MCF 10A (cell line): ENCODE results near the gene ZNF710. TPM values are rescaled to one million over a fixed set of nuclear protein-coding genes. Genes with fewer than 3 reads are reported as not detected.

Experiments used
- BruUV-seq: library from RNA; stranded (reverse); fragments of 400-500 nt; replicated peaks from 2 replicates; lab custom pipeline; 2021; lab: Mats Ljungman, UMichigan
- CTCF ChIA-PET: fragments of 300-600 bp; sonication (Branson Sonifier 250); formaldehyde crosslinking; extraction: SDS; loops from one replicate; lab custom pipeline; 2021; ENCODE audit warnings: antibody characterized with exemption, inconsistent platforms; lab: Yijun Ruan, JAX
- POLR2A ChIA-PET: fragments of 300-600, 350-650 bp; sonication (Branson Sonifier 250); formaldehyde crosslinking; extraction: SDS; loops from one replicate; lab custom pipeline; 2020; ENCODE audit warnings: antibody characterized with exemption, inconsistent platforms; lab: Yijun Ruan, JAX
- DNase-seq: peaks from one replicate; pipeline ENCODE4 v3.0.0-alpha.2; 2018; ENCODE audit not compliant: unreplicated experiment
- H3K27ac Mint-ChIP-seq: one replicate; pipeline ENCODE4 v1.8.0; 2022; ENCODE audit warnings: mild to moderate bottlenecking, low read depth, mixed read lengths; ENCODE audit not compliant: unreplicated experiment
- H3K27me3 Mint-ChIP-seq: one replicate; pipeline ENCODE4 v1.8.0; 2022; ENCODE audit warnings: mixed read lengths; ENCODE audit not compliant: insufficient read depth, unreplicated experiment
- H3K36me3 Mint-ChIP-seq: one replicate; pipeline ENCODE4 v1.8.0; 2022; ENCODE audit warnings: mild to moderate bottlenecking, moderate library complexity, mixed read lengths; ENCODE audit not compliant: insufficient read depth, unreplicated experiment
- H3K4me1 Mint-ChIP-seq: one replicate; pipeline ENCODE4 v1.8.0; 2022; ENCODE audit warnings: mixed read lengths; ENCODE audit not compliant: insufficient read depth, unreplicated experiment
- H3K4me3 Mint-ChIP-seq: one replicate; pipeline ENCODE4 v1.8.0; 2022; ENCODE audit warnings: mild to moderate bottlenecking, moderate library complexity, mixed read lengths; ENCODE audit not compliant: unreplicated experiment
- H3K9me3 Mint-ChIP-seq: one replicate; pipeline ENCODE4 v1.8.0; 2022; ENCODE audit warnings: mixed read lengths; ENCODE audit not compliant: unreplicated experiment
- intact Hi-C: fragments of 100-400 bp; cut with micrococcal nuclease; formaldehyde crosslinking; loops from 2 replicates; pipeline ENCODE4 v1.14.1; 2022
- total RNA-seq: library from RNA; stranded (reverse); gene quantifications from 2 replicates; pipeline ENCODE4 v1.2.3, GENCODE V29; 2022
- TF ChIP-seq, protein P1 (sequence below): fragments of 200-600 bp; IDR thresholded peaks from one replicate; pipeline ENCODE4 v1.8.0; 2022; ENCODE audit warnings: antibody characterized with exemption, mild to moderate bottlenecking; ENCODE audit not compliant: unreplicated experiment

ZNF710 gene
- total RNA-seq, 1 experiment from 2014 or later, result 27.3 TPM

DNA sequence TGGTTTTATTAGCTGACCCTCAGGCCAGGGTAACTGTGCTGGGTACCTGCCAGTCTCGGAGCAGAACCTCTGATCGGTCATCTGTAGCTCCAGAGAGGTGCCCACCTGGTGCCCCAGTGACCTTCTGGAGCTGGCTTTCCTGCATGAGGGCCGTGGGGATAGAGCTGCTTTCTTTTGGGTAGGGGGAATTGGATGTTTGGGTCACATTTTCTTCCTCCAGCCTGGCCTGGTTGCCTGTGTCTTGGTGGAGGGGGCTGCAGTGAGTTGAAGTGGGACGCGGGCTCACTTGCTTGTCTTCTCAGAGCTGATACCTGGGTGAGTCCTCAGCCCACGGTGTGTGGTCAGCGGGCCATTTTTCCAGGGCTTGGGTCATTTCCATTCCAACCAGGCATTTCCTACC is 2.6 kb downstream of the ZNF710 start:
- no peak for DNase-seq
- TF ChIP-seq, protein P1, sequence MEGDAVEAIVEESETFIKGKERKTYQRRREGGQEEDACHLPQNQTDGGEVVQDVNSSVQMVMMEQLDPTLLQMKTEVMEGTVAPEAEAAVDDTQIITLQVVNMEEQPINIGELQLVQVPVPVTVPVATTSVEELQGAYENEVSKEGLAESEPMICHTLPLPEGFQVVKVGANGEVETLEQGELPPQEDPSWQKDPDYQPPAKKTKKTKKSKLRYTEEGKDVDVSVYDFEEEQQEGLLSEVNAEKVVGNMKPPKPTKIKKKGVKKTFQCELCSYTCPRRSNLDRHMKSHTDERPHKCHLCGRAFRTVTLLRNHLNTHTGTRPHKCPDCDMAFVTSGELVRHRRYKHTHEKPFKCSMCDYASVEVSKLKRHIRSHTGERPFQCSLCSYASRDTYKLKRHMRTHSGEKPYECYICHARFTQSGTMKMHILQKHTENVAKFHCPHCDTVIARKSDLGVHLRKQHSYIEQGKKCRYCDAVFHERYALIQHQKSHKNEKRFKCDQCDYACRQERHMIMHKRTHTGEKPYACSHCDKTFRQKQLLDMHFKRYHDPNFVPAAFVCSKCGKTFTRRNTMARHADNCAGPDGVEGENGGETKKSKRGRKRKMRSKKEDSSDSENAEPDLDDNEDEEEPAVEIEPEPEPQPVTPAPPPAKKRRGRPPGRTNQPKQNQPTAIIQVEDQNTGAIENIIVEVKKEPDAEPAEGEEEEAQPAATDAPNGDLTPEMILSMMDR, result no peak
- Mint-ChIP-seq H3K27ac (peak overlapping the region; percentile 92), H3K9me3 (no peaks in the 10 kb centered on the region), H3K36me3 (peaks cover 7% of the 10 kb centered on the region), H3K4me1 (peaks cover 51% of the 10 kb centered on the region), H3K4me3 (peak overlapping the region; percentile 92), H3K27me3 (no peaks in the 10 kb centered on the region)
- intact Hi-C loops, result loop anchor here (1.0 to 5.0 kb wide), 3 partner anchors 59 to 111 kb away; partner anchors contain the start of gene AP3S2
- ChIA-PET CTCF (interaction anchor here (0.6 to 2.5 kb wide), 11 partner anchors 10 to 160 kb away, joined by 3 to 10 read pairs (median 4); no protein-coding TSS in a partner anchor), POLR2A (interaction anchor here (0.6 to 10.5 kb wide), 13 partner anchors 11 to 1040 kb away, joined by 3 to 173 read pairs (median 11); partner anchors contain the start of gene AP3S2)
- no TSS peak for BruUV-seq

DNA sequence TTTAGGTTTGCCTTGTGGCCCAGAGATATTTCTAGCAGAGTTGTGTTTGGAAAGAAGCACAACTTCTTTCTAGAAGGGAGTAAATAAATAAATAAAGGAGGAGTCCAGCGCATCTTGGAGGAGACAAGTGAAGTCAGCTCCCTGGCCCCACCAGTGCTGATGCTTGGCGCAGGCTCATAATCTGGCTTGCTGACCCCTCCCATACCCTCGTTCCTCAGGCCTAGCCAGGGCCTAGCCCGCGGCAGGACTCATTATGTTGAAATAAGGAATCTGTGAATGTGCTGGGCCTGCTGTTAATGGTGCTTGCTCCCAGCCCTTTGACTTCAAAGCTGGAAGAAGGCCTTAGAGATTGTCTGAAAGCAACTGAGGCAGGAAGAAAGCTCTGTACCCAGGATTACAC is 3.1 kb downstream of the ZNF710 start:
- H3K27ac Mint-ChIP-seq, result peak overlapping the region; percentile 92
- H3K4me1 Mint-ChIP-seq, result peaks cover 49% of the 10 kb centered on the region
- CTCF ChIA-PET, result interaction anchor here (0.7 to 2.5 kb wide), 7 partner anchors 9 to 159 kb away, joined by 3 to 10 read pairs (median 6); no protein-coding TSS in a partner anchor
- H3K4me3 Mint-ChIP-seq, result peak overlapping the region; percentile 92
- POLR2A ChIA-PET, result interaction anchor here (0.6 to 10.5 kb wide), 14 partner anchors 11 to 1040 kb away, joined by 3 to 173 read pairs (median 11); partner anchors contain the start of genes AP3S2, ARPIN and IDH2
- H3K27me3 Mint-ChIP-seq, result no peaks in the 10 kb centered on the region
- intact Hi-C loops, result loop anchor here (1.0 to 5.0 kb wide), 3 partner anchors 58 to 112 kb away; partner anchors contain the start of gene AP3S2
- no peaks in the 10 kb centered on the region for H3K9me3 Mint-ChIP-seq
- DNase-seq, result peak; percentile 54
- TSS peak; percentile 55 for BruUV-seq
- peaks cover 7% of the 10 kb centered on the region for H3K36me3 Mint-ChIP-seq
- TF ChIP-seq, protein P1, result no peak

DNA sequence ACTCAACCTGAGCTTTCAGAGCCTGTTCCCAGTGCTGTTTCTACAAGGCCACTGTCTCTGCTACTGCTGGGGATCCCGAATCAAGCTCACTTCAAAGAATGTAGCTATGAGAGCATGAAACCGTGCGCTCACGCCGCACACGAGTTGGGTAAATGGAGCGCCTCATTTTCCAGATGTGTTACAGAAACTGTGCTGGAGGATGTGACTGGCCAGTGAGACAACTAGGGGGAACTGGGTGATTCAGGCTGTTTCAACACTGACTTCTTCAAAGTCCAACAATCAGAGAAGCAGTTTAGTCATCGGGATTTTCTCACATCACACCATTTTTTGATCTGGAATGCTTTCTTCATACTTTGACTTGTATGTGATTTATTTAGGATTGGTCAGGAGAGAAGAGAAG is 3.5 kb downstream of the ZNF710 start:
- H3K36me3 Mint-ChIP-seq, result peaks cover 7% of the 10 kb centered on the region
- H3K4me3 Mint-ChIP-seq, result peak overlapping the region; percentile 92
- BruUV-seq, result no TSS peak
- ChIA-PET CTCF (interaction anchor here (0.7 to 2.5 kb wide), 7 partner anchors 9 to 159 kb away, joined by 3 to 10 read pairs (median 6); no protein-coding TSS in a partner anchor), POLR2A (interaction anchor here (0.6 to 10.5 kb wide), 18 partner anchors 10 to 1039 kb away, joined by 3 to 173 read pairs (median 6); partner anchors contain the start of genes AP3S2, ARPIN and IDH2)
- DNase-seq, result peak; percentile 94
- intact Hi-C loops, result loop anchor here (1.0 to 5.0 kb wide), 3 partner anchors 58 to 112 kb away; partner anchors contain the start of gene AP3S2
- no peaks in the 10 kb centered on the region for H3K27me3 Mint-ChIP-seq
- TF ChIP-seq, protein P1, result no peak
- H3K27ac Mint-ChIP-seq, result peak overlapping the region; percentile 92
- H3K9me3 Mint-ChIP-seq, result no peaks in the 10 kb centered on the region
- H3K4me1 Mint-ChIP-seq, result peaks cover 53% of the 10 kb centered on the region
